ENCODE measurements around the gene PKD2L2.
"Not testable (repeated sequence)": the region's sequence is repeated elsewhere in the genome, so short reads cannot be mapped to it uniquely, and the experiment has no call there.

PKD2L2 gene

DNA sequence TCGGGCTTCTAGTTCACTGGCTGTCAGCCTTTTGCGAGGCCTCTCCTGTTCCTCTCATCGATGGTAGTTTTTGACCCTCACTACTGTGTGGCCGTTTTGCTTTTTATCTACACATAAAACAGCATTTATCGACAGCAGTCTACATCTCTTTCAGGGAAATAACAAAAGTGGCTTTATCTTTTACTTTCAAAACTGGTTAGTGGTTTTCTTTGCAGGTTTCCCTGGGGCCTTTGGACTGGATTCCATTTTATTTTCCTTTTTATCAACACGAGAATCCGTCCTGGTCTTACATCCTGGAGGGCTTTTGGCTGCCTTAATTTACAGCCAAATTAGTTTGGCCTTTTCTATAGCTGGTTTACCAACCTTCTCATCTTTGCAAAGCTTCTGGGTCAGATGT, 793 bp upstream of the PKD2L2 start:
- DNase-seq (ENCODE audit: low spot score), result no peak

DNA sequence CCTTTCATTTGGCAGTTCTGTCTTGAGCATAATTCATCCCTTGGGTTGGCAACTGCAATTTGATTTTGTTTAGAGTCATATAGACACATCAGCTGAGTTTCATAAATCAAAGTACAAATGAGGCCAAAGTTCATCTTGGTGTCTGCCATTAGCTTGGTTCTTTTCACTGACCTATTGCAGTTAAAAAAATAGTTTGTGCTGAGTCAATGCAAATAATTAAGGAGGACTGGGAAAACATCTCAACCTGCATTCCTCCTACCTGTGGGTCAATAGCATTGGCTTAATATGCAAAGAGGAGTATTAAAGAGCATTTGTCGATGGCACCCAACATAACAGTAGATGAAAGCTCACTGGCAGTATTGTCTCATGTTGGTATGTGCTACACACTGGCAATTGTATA, 1.6 kb downstream of the PKD2L2 start:
- DNase-seq (ENCODE audit: low spot score), result no peak

DNA sequence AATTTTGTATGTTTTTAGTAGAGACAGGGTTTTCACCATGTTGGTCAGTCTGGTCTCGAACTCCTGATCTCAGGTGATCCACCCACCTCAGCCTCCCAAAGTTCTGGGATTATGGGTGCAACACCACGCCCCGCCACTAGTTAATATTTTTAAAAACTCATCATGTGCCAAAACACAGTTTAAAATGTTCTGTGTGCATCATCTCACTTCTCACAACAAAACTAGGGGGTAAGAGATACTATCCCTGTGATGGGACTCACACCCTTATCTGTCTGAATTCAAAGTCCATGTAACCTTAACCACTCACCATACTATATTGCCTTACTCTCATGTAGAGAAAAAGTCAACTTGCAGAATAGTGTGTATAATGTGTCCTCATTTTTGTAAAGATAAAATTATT, 2.6 kb downstream of the PKD2L2 start:
- DNase-seq (ENCODE audit: low spot score), result peak; percentile 2

DNA sequence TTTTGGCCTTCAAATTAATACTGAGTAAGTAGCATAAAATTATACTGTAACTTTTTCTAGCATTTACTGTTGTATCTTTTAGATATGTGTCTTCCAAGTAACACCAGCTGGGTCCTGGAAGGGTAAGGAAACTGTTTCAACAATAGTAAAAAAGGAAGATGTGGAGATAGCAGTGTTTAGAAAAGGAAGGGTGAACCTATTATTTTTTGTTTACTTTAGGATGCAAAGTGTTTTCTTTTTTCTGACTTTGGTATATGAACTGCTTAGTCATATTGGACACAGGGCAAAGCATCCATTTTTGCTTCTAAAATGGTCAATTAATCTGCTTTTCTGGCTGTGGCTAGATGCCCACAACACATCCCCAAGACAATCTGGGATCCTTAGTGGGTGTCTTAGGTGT, 5.3 kb downstream of the PKD2L2 start:
- no peak for DNase-seq (ENCODE audit: low spot score)

DNA sequence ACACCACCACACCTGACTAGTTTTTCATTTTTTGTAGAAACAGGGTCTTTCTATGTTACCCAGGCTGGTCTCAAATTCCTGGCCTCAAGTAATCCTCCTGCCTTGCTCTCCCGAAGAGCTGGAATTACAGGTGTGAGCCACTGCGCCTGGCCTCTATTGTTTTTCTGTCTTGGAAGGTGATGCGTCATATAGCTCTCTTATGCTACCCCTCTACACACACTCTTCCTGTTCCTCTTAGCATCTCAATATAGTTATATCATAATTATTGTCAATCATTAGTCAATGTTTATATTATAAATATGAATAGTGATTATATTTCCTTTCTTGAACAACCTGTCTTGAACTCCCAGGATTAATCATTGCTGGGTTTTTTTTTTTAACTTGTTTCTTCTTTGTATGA, 7.3 kb downstream of the PKD2L2 start:
- no peak for DNase-seq (ENCODE audit: low spot score)

DNA sequence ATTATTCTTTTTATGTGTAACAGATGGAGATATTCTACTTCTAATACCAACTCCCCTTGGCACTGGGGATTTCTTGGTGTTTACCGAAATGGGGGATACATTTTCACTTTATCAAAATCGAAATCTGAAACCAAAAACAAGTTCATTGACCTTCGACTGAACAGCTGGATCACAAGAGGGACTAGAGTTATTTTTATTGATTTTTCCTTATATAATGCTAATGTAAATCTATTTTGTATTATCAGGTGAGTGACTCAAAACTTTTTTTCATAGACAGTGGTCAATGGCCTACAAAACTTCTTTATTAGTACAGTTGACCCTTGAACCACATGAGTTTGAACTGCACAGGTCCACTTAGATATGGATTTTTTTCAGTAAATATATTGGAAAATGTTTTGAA, 10.2 kb downstream of the PKD2L2 start:
- DNase-seq (ENCODE audit: low spot score), result no peak

DNA sequence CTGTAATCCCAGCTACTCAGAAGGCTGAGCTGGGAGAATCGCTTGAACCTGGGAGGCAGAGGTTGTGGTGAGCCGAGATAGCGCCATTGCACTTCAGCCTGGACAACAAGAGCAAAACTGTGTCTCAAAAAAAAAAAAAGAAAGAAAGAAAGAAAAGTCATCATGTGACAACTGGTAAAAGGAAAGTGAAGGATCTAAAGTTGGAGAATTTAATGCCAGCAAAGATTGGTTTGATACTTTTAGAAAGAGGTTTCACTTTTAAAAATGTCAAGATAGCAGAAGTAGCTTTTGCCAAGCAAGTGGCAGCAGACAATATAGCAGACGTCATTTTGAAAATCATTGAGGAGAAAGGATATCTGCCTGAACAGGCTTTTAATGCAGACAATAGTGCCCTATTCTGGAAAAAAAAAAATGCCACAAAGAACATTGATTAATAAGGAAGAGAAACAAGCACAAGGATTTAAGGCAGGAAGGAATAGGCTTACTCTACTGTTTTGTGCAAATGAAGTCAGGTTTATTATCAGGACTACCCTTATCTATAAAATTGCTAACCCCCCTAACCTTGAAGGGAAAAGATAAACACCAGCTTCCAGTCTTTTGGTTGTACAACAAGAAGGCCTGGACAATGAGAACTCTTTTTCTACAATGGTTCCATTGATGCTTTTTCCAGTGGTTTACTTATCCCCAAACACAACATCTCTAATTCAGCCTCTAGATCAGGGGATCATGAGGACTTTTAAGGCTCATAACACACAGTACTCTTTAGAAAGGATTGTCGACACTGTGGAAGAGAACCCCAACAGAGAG, 12.0 kb downstream of the PKD2L2 start:
- no peak for DNase-seq (ENCODE audit: low spot score)

DNA sequence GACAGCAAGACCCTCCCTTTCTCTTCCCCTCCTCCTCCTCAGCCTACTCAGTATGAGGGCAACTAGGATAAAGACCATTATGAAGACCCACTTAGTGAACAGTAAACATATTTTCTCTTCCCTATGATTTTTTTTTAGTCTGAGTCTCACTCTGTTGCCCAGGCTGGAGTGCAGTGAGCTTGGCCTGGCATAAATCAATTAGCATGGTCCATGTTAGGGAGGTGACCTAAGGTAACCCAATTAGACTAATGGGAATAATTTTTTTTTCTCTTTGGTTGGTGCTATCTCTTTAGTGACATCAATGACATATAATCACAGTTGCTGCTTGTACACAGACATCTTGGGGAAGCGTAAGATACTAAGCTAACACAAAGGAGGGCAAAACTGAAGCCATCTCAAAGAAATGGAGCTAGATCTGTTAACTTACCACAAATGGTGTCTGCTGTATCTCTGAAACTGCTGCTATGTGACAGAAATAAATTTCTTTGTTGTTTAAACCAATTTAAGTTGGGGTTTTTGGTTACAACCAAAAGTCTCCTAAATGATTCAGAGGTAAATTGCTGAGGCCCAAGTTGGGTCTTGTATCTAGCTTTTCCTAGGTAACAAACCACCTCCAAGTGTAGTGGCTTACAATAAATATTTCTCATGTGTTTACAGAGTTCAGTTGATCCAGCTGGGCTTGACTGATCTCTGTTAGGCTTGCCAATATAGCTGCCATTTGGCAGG, 13.3 kb downstream of the PKD2L2 start:
- no peak for DNase-seq (ENCODE audit: low spot score)

DNA sequence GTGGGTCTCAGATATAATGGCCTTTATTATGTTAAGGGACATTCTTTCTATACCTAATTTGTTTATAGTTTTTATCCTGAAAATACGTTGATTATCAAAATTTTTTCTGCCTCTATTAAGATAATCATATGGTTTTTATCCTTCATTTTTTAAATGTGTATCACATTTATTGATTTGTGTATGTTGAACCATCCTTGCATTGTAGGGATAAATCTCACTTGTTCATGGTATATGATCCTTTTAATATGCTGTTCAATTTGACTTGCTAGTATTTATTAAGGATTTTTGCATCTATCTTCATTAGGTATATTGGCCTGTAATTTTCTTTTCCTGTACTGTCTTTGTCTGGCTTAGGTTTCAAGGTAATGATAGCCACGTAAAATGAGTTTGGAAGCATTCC, 25.5 kb downstream of the PKD2L2 start:
- DNase-seq (ENCODE audit: low spot score), result no peak

DNA sequence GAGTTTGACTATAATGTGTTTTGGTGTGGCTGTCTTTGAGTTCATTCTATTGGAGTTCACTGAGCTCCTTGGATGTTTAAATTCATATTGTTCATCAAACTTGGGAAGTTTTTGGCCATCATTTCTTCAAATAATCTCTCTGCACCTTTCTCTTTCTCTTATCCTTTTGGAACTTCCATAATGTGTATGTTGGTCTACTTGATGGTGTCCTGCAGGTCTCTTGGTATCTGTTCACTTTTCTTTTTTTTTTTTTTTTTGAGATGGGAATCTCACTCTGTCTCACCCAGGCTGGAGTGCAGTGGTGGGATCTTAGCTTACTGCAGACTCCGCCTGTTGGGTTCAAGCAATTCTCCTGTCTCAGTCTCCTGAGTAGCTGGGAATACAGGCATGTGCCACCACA, 27.7 kb downstream of the PKD2L2 start:
- DNase-seq (ENCODE audit: low spot score), result no peak

DNA sequence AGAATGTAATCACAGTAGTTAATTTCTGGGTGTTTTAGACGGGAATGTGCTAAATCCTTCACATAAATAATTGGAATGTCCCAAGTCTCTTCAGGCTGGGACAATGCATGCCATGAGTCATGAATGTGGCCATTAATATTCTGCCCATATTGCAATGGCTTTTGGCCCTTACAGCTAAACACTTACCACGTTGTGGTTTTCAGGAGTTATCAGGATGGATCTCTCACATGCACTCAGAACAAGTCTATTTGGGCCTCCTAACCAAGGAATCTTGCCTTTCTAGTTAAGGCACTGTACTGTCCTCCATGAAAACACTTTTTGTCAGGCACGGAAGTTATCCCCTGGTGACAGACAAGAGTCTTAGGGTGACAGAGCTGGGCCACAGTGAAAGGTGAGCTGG, 32.7 kb downstream of the PKD2L2 start:
- no peak for DNase-seq (ENCODE audit: low spot score)

DNA sequence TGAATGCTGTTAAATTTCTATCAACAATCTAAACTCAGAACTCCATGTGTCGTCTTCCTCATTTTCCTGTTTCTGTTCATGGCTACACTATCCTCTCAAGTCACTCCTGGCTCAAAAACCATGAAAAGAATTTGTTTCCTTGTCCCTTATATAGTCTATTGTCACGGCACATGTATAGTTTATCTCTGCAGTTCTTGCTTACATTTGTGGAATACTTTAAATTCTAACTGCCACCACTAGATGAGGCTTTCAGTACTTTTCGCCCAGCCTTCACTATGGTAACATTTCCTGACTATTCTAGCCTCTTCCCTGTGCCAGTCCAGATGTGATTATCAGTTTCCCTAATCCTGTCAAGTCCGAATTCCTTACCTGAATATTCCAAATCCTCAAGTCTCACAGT, 34.6 kb downstream of the PKD2L2 start:
- DNase-seq (ENCODE audit: low spot score), result no peak

DNA sequence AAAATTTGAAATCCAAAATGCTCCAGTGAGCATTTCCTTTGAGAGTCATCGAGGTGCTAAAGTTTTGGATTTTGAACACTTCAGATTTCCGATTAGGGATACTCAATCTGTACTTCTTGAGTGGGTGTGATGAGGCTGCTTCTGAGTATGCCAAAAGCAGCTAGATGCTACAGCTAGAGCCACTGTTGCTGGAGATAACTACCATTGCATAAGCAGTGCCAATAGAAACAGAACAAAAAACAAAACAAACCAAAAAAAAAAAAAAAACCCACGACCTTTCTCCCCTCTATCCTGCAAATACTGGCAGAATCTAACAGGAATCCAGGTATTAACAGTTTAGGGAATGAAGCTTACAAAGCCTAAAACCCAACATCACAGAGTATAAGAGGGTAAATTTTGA, 43.5 kb downstream of the PKD2L2 start:
- no peak for DNase-seq (ENCODE audit: low spot score)

DNA sequence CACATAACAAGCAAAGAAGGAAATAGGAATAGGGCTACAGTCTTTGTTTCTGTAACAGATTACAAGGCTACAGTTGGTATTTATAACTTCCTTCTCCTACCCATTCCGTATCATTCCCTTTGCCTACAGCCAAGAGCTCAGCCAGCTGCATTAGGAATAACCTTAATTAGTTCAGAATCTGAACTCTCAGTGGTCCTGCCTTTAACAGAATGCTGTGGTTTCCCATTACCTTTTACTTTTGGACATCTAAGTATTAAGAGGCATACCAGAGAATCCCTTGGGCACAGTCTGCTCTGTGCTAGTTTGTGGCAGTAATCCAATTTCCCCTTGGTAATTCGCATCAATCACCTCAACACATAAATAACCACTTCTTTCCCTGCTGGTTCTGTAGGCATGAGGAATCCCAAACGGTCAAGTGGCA, 44.2 kb downstream of the PKD2L2 start:
- DNase-seq (ENCODE audit: low spot score), result no peak

DNA sequence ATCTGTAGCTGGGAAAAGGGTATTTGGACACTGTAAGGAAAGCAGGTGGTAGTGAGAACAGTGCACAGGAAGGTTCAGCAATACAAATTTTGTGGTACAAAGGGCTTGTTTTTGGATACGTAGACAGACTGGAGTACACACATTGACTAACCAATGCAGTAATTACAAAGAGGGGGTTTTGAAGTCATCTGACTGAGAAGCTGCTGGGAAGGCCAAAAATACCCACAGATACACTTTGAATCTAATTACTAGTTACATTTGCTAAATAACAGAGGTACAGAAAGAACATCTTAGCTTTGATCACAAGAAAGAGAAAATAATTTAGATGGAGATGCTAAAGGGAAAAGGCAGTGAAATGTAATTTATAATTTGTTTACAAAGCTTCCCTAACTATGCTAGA, 45.9 kb downstream of the PKD2L2 start:
- DNase-seq (ENCODE audit: low spot score), result no peak

DNA sequence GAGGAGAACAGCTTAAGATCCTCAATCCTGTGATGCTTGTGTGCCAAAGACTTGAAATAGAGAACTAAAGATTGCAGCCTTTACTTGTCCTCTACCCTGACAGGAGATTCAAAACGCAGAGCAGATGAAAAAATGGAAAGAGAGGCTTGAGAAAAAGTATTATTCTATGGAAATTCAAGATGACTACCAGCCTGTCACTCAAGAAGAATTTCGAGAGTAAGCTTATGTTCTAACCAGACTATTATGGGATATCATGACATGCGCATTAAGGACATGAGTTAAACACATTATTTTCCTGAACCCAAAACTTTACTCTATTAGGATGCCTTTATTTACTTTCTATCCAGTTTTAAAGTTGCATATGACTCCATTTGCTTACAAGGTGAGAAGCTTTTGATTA, 46.4 kb downstream of the PKD2L2 start:
- DNase-seq (ENCODE audit: low spot score), result no peak

DNA sequence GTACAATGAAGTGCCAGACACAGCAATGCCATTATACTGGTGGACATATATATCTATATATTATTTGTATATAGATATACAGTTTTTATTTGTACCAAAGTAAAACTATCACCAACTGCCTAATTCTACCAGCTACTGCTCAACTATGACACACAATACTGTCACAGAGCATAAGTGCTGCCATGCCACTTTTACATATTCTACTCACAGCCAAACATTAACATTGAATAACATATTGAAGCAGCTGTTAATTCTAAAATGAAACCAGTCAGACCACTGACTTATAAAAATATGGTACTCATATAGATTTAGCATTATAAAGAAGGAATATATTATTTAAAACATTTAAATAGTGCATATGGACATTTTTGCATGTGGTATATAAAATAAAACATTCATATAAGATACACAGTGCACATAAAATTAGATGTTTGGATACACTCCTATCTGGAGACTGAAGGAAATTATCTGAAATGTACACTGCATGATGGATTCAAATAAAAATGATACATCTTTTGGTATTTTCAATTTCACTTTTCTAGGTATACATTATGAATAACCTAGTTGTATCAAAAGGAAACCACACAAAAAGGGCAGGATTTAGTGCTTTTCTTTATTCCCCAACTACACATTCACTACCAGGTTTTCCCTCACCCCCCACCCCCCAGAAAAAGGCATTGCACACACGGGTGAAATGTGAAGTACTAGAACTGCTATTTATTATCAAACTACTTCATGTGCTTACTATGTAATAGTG, 48.9 kb downstream of the PKD2L2 start:
- peak; percentile 16 for DNase-seq (ENCODE audit: low spot score)

DNA sequence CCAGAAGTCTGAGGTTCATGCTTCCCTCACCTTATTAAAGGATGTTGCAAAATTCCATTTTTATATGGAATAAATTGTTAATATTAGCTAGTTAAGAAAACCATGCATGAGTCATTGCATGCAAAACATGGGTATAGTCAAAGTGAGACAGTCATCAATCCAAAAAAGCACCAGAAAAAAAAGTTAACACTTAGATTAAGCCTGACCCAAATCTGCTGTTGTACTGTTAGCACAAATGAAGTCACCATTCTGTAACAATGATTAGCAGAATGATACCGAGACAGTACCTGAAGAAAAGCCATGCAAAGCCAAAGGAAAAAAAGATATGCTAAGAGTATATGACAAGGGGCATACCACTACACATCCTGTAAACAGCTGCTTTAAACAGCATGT, 49.5 kb downstream of the PKD2L2 start:
- peak; percentile 42 for DNase-seq (ENCODE audit: low spot score)

DNA sequence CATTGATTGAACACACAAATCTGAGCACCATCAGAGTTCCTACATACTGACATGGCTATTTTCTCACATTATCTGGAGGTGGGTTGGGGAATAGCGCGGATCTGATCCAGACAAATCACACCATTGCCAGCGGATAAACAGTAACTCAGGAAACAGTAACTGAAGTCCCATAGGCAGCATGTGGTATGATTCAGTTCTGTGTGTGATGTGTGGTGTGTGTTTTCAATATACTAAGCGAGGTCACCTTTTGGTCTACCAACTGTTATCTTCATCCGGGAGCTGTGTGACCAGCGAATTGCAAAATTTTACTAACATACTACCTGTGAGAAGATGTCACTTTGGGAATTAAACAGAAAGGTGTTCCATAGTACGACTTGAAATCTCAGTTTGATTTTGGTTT, 50.1 kb downstream of the PKD2L2 start:
- DNase-seq (ENCODE audit: low spot score), result peak; percentile 11

DNA sequence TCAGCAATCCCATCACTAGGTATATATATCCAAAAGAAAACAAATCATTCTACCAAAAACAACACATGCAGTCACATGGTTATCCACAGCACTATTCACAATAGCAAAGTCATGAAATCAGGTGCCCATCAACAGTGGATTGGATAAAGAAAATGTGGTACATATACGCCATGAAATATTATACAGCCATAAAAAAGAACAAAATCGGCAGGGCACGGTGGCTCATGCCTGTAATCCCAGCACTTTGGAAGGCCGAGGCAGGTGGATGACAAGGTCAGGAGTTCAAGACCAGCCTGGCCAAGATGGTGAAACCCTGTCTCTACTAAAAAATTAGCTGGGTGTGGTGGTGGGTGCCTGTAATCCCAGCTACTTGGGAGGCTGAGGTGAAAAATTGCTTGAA, 55.0 kb downstream of the PKD2L2 start:
- not testable (repeated sequence) for DNase-seq (ENCODE audit: low spot score)

DNA sequence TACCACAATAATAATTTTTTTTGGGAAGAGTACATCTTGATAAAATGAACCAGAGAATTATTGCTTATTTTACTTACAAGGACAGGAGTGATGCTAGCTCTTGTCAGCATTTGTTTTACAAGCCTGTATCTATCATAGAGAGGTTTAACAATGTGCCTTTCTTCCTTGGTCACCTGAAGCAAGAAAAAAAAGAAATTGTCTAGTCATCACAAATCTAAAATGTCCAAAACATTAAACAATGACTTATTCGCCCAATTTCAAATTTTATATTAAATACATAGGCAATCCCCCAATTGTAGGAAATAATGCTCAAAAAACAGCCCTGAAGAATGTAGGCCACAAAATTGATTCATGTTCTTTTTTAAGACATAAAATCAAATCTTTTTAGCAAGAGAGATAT, 56.6 kb downstream of the PKD2L2 start:
- DNase-seq (ENCODE audit: low spot score), result no peak

DNA sequence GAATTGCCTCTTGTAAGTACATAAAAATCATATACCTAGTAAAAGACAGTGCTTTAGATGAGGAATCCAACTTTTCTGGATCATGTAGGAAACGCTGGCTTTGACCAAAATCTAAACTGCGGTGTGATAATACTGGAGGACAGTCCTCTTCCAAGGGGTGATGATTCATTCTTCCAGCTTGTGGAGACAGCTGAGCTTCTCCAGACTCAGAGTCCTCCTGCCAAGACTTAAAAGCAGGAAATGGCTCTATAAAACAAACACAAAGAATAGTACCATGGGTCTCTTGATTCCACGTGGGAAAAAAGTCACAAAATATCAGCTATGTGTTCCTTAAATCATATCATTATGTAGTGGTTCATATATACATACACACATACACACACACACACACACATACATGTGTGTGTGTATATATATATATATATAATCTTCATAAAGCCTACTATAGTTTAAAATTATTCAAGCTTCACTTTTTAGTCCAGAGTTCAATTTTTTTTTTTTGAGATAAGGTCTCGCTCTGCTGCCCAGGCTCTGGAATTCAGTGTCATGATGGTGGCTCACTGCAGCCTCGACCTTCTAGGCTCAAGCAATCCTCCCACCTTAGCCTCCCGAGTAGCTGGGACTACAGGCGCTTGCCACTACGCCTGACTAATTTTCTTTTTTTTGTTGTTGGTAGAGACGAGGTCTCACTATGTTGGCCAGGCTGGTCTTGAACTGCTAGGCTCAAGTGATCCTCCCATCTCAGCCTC, 65.0 kb downstream of the PKD2L2 start:
- no peak for DNase-seq (ENCODE audit: low spot score)
